Hematopoietic multipotent progenitor cell treated with erythropoietin and hydrocortisone succinate and interleukin-3 and kit ligand, for 15 days (in vitro differentiated cells): ENCODE data around the gene RFC3.

Experiments used
- DNase-seq: peaks from one replicate; pipeline ENCODE4 v3.0.0-alpha.2; 2015; ENCODE audit warnings: low spot score

Gene RFC3

DNA sequence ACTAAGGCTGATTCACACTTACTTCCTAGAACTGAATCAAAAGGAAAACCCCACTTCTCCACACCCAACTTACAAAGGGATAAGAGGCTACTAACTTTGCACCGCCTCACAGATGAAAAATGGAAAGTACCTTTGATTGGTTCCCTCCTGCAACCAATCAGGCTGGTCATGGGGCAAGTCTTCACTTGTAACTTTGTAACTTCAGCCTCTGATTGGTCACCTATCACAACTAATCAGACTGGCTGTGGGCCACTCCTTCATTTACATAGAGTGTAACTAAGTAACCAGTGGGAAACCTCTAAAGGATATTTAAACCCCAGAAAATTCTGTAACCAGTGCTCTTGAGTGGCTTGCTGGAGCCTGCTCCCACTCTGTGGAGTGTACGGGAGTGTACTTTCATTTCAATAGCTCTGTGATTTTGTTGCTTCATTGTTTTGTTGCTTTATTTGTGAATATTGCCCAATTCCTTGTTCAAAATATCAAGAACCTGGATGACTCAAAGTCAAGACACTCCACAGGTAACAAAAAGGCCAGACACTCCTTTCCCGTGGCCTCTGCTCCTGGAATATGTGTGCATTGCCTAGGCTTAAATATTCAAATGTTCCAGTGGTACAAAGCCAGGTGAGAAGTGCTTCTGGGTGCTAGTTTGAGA lies 50.5 kb downstream of the RFC3 start:
- no peak for DNase-seq

DNA sequence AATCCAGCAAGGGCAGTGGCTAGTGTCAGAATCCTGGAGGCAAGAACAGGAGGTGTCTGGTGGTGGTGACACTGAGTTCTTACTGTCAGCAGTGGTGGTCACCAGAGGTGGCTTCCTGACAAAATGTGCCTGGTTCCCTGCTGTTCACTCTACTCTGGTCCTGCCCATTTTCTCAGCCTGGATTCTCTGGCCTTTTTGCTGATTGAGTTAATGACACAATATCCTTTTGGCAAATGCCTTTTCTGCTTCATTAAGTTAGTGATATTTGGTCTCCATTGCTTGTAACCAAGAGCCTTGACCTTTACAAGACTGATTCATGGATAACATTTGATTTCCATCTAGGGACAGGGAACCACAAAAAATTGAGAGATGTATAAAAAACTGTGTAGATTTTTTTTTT lies 51.1 kb downstream of the RFC3 start:
- no peak for DNase-seq

GRCh38 chr13:33870046-33870668 lies 52.2 kb downstream of the RFC3 start:
- no peak for DNase-seq

GRCh38 chr13:33871207-33872004 lies 53.5 kb downstream of the RFC3 start:
- no peak for DNase-seq

GRCh38 chr13:33872005-33872351 lies 54.0 kb downstream of the RFC3 start:
- DNase-seq: no peak

DNA sequence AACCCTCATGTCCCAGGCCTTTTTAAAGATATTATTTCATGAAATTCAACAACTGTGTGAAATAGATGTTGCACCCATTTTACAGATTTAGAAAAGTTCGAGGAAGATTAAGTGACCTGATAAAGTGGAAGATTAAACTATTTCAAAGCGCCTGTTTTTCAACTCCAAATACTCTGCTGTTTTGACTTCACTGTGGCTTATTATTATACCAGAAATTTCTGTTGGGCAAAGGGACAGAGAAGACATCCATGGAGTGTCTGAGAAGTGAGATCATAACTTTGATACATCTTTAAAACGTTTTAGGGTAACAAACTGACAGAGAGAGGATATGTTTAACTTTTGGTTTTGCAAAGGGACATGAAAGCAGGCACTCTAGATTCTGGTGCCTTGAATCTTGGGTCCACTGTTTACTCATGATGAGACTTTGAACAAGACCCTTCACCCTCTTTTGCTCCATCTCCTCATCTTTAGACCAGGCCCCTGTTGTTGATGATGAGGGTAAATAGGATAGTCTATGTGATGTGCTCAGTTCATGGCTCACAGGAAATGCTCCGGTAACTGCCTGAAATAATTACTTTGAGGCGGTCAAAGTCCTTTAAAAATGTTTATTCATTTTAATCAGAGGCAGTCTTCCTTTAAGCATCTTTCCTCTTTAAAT lies 55.4 kb downstream of the RFC3 start:
- no peak for DNase-seq

DNA sequence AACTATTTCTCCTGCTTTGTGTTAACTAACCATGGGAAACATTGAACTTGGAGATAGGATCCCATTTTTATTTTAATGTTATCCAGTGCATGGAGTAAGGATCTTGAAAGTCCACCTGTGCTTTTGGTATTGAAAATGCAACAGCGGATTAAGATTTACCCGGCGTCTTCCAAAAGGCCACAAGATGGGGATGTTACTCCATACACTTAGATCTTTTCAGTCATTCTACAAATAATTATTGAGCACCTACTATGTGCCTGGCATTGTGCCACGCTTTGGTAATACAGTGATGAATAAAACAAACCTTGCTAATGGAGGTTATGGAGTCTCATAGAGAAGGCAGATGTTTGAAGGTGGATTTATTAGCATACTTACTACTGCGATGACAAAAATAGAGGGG lies 56.9 kb downstream of the RFC3 start:
- DNase-seq: no peak

GRCh38 chr13:33875618-33876401 lies 57.9 kb downstream of the RFC3 start:
- no peak for DNase-seq

GRCh38 chr13:33876716-33877394 lies 58.9 kb downstream of the RFC3 start:
- DNase-seq: no peak

- DNase-seq: no peak
Measured at GRCh38 chr13:33879118-33879517, 61.2 kb downstream of the RFC3 start.

GRCh38 chr13:33882804-33883203 lies 64.9 kb downstream of the RFC3 start:
- no peak for DNase-seq

- no peak for DNase-seq
Measured at GRCh38 chr13:33884531-33885220, 66.7 kb downstream of the RFC3 start.
